Lower leg skin (tissue), 4 donors: ENCODE data around the gene PPFIA1. TPM values are rescaled to one million over a fixed set of nuclear protein-coding genes. Genes with fewer than 3 reads are reported as not detected.

ENCODE experiments used
- DNase-seq, 2 donors: peaks; one replicate each; pipeline ENCODE4 v3.0.0-alpha.2; 2019; ENCODE audit warnings: low spot score in 2 of 2
- H3K4me3 ChIP-seq: fragments of 200-600 bp; sonication (generic); 2 replicates; pipeline ENCODE4 v1.5.1; 2017; ENCODE audit warnings: mild to moderate bottlenecking, low read depth; ENCODE audit not compliant: poor library complexity, severe bottlenecking
- POLR2A ChIP-seq, 2 donors: fragments of 450-650 bp; IDR thresholded peaks; one replicate each; pipeline ENCODE4 v1.6.1; 2016 to 2017; ENCODE audit warnings: antibody characterized with exemption in 2 of 2, mild to moderate bottlenecking in 1 of 2, moderate library complexity in 1 of 2
- WGBS, 2 donors: methylation state at CpG; one replicate each; pipeline ENCODE4 v1.1.5; 2018; 5-methylcytosine and 5-hydroxymethylcytosine counted together
- intact Hi-C: fragments of 100-400 bp; cut with DNase I; formaldehyde crosslinking; loops from one replicate; pipeline ENCODE4 v1.15.0; 2023; ENCODE audit warnings: low total_unique reads
- total RNA-seq, 4 donors: library from RNA; depleted of rRNA; stranded (reverse); fragments of >200 nt; gene quantifications; one replicate each; pipeline ENCODE4 v1.1.0, GENCODE V29; 2016
- TF ChIP-seq, protein P1 (sequence below), 3 donors: fragments of 450-650 bp; IDR thresholded peaks; one replicate each; pipeline ENCODE4 v1.5.1; 2016; ENCODE audit warnings: antibody characterized with exemption in 3 of 3, mild to moderate bottlenecking in 3 of 3, moderate library complexity in 2 of 3

Gene PPFIA1
- total RNA-seq, 4 donors from 2014 or later: 31.9 to 61.7 (median 48.5) TPM

DNA sequence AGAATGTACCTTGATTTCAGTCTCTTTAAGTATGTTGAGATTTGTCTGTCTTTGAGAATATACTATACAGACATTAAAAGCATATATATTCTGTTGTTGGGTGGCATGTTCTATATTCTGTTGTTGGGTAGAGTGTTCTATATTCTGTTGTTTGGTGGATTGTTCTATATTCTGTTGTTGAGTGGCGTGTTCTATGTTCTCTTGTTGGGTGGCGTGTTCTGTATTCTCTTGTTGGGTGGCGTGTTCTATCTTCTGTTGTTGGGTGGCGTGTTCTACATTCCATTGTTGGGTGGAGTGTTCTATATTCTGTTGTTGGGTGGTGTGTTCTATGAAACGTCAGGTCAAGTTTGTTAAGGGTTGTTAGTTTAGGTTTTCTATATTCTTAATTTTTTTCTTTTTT is 100.8 kb downstream of the PPFIA1 start:
- 62 to 63% methylated on average over 5 of the region's 5 CpGs for WGBS, 2 donors
- intact Hi-C loops: no loop called here
- no peak for DNase-seq
- TF ChIP-seq, protein P1, sequence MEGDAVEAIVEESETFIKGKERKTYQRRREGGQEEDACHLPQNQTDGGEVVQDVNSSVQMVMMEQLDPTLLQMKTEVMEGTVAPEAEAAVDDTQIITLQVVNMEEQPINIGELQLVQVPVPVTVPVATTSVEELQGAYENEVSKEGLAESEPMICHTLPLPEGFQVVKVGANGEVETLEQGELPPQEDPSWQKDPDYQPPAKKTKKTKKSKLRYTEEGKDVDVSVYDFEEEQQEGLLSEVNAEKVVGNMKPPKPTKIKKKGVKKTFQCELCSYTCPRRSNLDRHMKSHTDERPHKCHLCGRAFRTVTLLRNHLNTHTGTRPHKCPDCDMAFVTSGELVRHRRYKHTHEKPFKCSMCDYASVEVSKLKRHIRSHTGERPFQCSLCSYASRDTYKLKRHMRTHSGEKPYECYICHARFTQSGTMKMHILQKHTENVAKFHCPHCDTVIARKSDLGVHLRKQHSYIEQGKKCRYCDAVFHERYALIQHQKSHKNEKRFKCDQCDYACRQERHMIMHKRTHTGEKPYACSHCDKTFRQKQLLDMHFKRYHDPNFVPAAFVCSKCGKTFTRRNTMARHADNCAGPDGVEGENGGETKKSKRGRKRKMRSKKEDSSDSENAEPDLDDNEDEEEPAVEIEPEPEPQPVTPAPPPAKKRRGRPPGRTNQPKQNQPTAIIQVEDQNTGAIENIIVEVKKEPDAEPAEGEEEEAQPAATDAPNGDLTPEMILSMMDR (IDR thresholded peaks at IDR 0.05): no peak
- no peak overlapping the region for H3K4me3 ChIP-seq

DNA sequence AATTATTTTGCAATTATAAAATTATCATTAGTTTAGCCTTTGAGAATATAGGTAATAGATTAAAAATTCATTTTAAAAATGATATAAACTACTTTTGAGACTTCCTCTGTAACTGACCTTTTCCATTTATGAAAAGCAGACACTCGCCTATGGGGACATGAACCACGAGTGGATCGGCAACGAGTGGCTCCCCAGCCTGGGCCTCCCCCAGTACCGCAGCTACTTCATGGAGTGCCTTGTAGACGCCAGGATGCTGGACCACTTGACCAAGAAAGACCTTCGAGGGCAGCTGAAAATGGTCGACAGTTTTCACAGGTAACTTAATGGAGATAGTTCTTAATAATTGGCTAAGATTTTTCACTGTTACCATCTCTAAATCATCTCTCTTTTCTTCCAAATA is 101.6 kb downstream of the PPFIA1 start:
- WGBS, 2 donors: 94 to 97% methylated on average over 8 of the region's 8 CpGs
- intact Hi-C loops: no loop called here
- no peak overlapping the region for H3K4me3 ChIP-seq
- peak in 1 of 2 donors; percentile 39 for DNase-seq
- TF ChIP-seq POLR2A (IDR thresholded peaks at IDR 0.05): no peak
- TF ChIP-seq, protein P1 (IDR thresholded peaks at IDR 0.05): no peak

DNA sequence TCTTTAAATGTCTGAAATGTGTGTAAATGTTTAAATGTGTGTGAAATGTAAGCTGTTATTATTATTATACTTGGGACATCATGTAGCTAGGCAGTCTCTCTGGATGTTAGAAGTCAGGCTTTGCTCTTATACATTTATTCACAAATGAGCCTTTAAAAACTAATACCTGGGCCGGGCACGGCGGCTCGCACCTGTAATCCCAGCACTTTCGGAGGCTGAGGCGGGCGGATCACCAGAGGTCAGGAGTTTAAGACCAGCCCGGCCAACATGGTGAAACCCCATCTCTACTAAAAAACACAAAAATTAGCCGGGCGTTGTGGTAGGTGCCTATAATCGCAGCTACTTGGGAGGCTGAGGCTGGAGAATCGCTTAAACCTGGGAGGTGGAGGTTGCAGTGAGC is 106.1 kb downstream of the PPFIA1 start:
- intact Hi-C loops: no loop called here
- H3K4me3 ChIP-seq: no peak overlapping the region
- DNase-seq: peak in 1 of 2 donors; percentile 48
- 89 to 96% methylated on average over 12 of the region's 12 CpGs for WGBS, 2 donors
- TF ChIP-seq POLR2A (IDR thresholded peaks at IDR 0.05): no peak
- TF ChIP-seq, protein P1 (IDR thresholded peaks at IDR 0.05): no peak

DNA sequence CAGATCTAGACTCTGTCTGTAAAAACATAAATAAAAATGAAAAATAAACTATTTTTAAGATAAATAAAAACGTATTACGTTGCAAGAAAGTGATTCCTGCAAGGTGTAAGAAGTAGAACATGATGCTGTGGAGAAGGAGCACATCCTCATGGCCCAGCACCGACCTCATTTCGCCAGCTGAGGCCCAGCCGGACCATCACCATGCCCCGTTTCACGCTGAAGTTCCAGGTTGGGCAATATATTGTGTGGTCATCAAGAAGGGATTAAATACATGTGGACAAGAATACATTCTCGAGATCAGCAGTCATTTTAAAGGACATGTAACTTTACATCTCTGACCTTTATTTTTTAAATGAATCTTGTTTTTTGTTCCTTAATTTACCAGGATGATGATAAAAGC is 107.2 kb downstream of the PPFIA1 start:
- WGBS, 2 donors: 93 to 94% methylated on average over 8 of the region's 8 CpGs
- peak in 1 of 2 donors; percentile 40 for DNase-seq
- intact Hi-C loops: no loop called here
- no peak for TF ChIP-seq POLR2A (IDR thresholded peaks at IDR 0.05)
- TF ChIP-seq, protein P1 (IDR thresholded peaks at IDR 0.05): no peak
- no peak overlapping the region for H3K4me3 ChIP-seq

DNA sequence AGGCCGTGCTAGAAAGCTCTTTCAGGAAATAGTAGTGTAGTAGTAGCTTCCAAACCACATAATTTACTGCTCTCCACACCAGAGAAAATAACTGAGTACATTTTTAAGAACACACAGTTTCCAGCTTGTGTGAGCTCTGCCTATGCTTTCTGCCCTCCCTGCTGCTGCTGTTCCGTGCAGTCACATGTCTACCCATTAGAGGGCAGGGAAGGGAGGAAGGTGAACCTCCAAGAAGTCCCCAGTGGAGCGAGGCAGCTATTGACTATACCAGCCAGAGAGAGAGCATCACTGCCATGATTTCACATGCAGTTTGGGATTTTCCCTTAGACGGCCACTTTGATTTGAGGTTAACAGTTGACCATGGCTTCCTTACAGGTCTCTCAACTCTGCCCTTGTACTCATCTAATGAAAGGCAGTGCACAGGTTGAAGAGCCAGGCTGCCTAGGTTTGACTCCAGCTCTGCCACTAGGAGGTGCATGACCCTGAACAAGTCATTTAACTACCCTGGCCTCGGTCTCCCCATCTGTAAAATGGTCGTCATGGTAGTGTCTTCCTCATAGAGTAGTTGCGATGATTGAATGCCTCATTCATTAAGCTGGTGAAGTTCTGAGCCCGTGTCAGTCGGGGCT is 108.1 kb downstream of the PPFIA1 start:
- DNase-seq: peak in 1 of 2 donors; percentile 32
- no peak overlapping the region for H3K4me3 ChIP-seq
- TF ChIP-seq, protein P1 (IDR thresholded peaks at IDR 0.05): no peak
- TF ChIP-seq POLR2A (IDR thresholded peaks at IDR 0.05): no peak
- intact Hi-C loops: no loop called here
- 81 to 94% methylated on average over 9 of the region's 9 CpGs for WGBS, 2 donors

DNA sequence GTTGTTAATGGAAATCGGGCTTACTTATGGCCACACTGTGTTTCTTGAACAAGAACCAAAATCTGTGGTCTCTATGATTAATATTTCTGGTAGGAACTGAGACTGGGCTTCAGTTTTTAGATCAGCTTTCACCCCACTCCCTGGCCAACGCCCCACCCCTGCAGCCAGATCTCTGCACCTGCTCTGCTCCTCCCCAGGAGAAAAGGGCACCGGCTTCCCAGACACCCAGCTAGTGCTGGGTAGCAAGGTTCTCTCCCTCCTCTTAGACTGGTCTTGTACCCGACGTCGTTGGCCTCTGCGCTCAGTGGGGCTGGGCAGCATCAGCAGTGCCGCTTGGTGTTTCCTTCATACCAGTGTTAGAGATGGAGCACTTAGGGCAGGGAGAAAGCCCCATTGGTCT is 110.9 kb downstream of the PPFIA1 start:
- intact Hi-C loops: no loop called here
- whole genome bisulfite sequencing, 2 donors: 89 to 96% methylated on average over 8 of the region's 8 CpGs
- TF ChIP-seq, protein P1 (IDR thresholded peaks at IDR 0.05): no peak
- TF ChIP-seq POLR2A (IDR thresholded peaks at IDR 0.05): no peak
- DNase-seq: peak in 1 of 2 donors; percentile 17
- no peak overlapping the region for H3K4me3 ChIP-seq
